HuH-7 (cell line): ENCODE results near the gene NTNG2.

ENCODE experiments used
- DNase-seq: peaks from one replicate; pipeline ENCODE4 v3.0.0; 2011; ENCODE audit warnings: low spot score

Gene NTNG2

GRCh38 chr9:132201780-132202703 is 40.2 kb downstream of the NTNG2 start:
- DNase-seq: peak; percentile 59

- no peak for DNase-seq
Measured at GRCh38 chr9:132204883-132205282, 43.0 kb downstream of the NTNG2 start.

- DNase-seq: no peak
Measured at GRCh38 chr9:132207215-132207614, 45.4 kb downstream of the NTNG2 start.

GRCh38 chr9:132207839-132208615 is 46.2 kb downstream of the NTNG2 start:
- DNase-seq: no peak

GRCh38 chr9:132209228-132209627 is 47.4 kb downstream of the NTNG2 start:
- DNase-seq: no peak

- DNase-seq: no peak
Measured at GRCh38 chr9:132210472-132211145, 48.8 kb downstream of the NTNG2 start.

GRCh38 chr9:132211570-132211969 is 49.7 kb downstream of the NTNG2 start:
- DNase-seq: no peak

GRCh38 chr9:132214027-132214622 is 52.3 kb downstream of the NTNG2 start:
- DNase-seq: no peak

- DNase-seq: no peak
Measured at GRCh38 chr9:132216861-132217619, 55.2 kb downstream of the NTNG2 start.

GRCh38 chr9:132218208-132218607 is 56.4 kb downstream of the NTNG2 start:
- DNase-seq: no peak

- no peak for DNase-seq
Measured at GRCh38 chr9:132221941-132222340, 60.1 kb downstream of the NTNG2 start.

GRCh38 chr9:132224645-132225044 is 62.8 kb downstream of the NTNG2 start:
- no peak for DNase-seq

- DNase-seq: no peak
Measured at GRCh38 chr9:132226571-132227430, 64.9 kb downstream of the NTNG2 start.

- DNase-seq: no peak
Measured at GRCh38 chr9:132228062-132228461, 66.2 kb downstream of the NTNG2 start.

GRCh38 chr9:132230605-132231004 is 68.7 kb downstream of the NTNG2 start:
- DNase-seq: no peak

- DNase-seq: no peak
Measured at GRCh38 chr9:132231019-132231701, 69.3 kb downstream of the NTNG2 start.

GRCh38 chr9:132232522-132232921 is 70.7 kb downstream of the NTNG2 start:
- no peak for DNase-seq

- no peak for DNase-seq
Measured at GRCh38 chr9:132233138-132233537, 71.3 kb downstream of the NTNG2 start.

- no peak for DNase-seq
Measured at GRCh38 chr9:132234535-132234934, 72.7 kb downstream of the NTNG2 start.

GRCh38 chr9:132235125-132235524 is 73.3 kb downstream of the NTNG2 start:
- DNase-seq: no peak
